ENCODE measurements around the gene APOL1.

APOL1 gene

GRCh38 chr22:36311386-36312085 lies 58.6 kb downstream of the APOL1 start:
- Histone ChIP-seq H3K4me3 (ENCODE audit: low read length) (no peak overlapping the region), H3K9me3 (ENCODE audit: control insufficient read depth, low read depth, low read length) (no peaks in the 10 kb centered on the region), H3K27me3 (ENCODE audit: control insufficient read depth, insufficient read depth, low read length) (no peaks in the 10 kb centered on the region), H3K27ac (ENCODE audit: low read length) (no peak overlapping the region), H3K36me3 (ENCODE audit: control insufficient read depth, low read depth, low read length) (peaks cover 83% of the 10 kb centered on the region), H3K4me1 (ENCODE audit: control insufficient read depth, low read depth, low read length) (no peaks in the 10 kb centered on the region), H3K9ac (ENCODE audit: low read length) (no peak overlapping the region)

DNA sequence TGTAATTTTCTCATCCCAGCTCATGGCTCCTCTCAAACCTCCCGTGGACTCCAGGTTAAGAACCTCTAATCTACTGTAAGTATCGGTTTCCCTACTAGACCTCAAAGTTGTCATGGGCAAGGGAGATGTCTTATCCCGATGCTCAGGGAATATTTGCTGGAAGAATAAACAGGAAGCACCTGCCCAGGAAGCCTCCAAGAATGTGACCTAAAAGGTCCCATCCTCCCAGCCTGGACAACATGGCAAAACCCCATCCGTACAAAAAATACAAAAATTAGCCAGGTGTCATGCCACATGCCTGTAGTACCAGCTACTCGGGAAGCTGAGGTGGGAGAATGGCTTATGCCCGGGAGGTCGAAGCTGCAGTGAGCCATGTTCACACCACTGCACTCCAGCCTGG lies 62.4 kb downstream of the APOL1 start:
- Histone ChIP-seq H3K9ac (ENCODE audit: low read length) (no peak overlapping the region), H3K9me3 (ENCODE audit: control insufficient read depth, low read depth, low read length) (no peaks in the 10 kb centered on the region), H3K36me3 (ENCODE audit: control insufficient read depth, low read depth, low read length) (peaks cover 85% of the 10 kb centered on the region), H3K27ac (ENCODE audit: low read length) (no peak overlapping the region), H3K4me1 (ENCODE audit: control insufficient read depth, low read depth, low read length) (no peaks in the 10 kb centered on the region), H3K27me3 (ENCODE audit: control insufficient read depth, insufficient read depth, low read length) (no peaks in the 10 kb centered on the region), H3K4me3 (ENCODE audit: low read length) (no peak overlapping the region)

DNA sequence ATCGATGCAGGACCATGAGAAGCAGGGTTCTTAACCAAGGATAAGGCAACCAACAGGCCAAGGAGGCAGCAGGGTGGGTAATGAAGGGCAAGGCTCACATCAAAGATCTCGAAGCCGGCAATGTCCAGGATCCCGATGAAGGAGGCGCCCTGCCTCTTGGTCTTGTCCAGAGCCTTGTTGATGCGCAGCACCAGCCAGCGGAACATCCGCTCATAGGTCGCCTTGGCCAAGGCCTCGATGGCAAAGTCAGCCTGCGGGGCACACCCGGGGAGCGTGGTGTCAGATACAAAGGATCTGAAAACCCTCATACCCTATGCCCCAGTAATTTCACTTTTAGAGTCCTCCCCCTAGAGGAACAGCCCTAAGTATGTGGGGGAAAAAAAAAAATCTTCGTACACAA lies 63.5 kb downstream of the APOL1 start:
- H3K9me3 ChIP-seq (ENCODE audit: control insufficient read depth, low read depth, low read length) = no peaks in the 10 kb centered on the region
- no peak overlapping the region for H3K9ac ChIP-seq (ENCODE audit: low read length)
- no peaks in the 10 kb centered on the region for H3K4me1 ChIP-seq (ENCODE audit: control insufficient read depth, low read depth, low read length)
- no peak overlapping the region for H3K4me3 ChIP-seq (ENCODE audit: low read length)
- H3K27me3 ChIP-seq (ENCODE audit: control insufficient read depth, insufficient read depth, low read length) = no peaks in the 10 kb centered on the region
- H3K27ac ChIP-seq (ENCODE audit: low read length) = no peak overlapping the region
- H3K36me3 ChIP-seq (ENCODE audit: control insufficient read depth, low read depth, low read length) = peaks cover 85% of the 10 kb centered on the region

Measured in iPS-18a (cell line).